Vagina (tissue), 2 donors: Measurements from ENCODE around the gene DEFB114.

Experiments
- POLR2A ChIP-seq, 2 donors: fragments of 450-650 bp; IDR thresholded peaks; one replicate each; pipeline ENCODE4 v1.6.1; 2017; ENCODE audit warnings: antibody characterized with exemption in 2 of 2, mild to moderate bottlenecking in 2 of 2, moderate library complexity in 2 of 2
- TF ChIP-seq, protein P1 (sequence below), 3 experiments: fragments of 450-650 bp in 2 of 3; fragments of 200-600 bp in 1 of 3; sonication (generic) in 1 of 3; IDR thresholded peaks; one replicate each; pipeline ENCODE4 v1.5.1; 2017 to 2019; ENCODE audit warnings: antibody characterized with exemption in 3 of 3, mild to moderate bottlenecking in 2 of 3, moderate library complexity in 2 of 3

DNA sequence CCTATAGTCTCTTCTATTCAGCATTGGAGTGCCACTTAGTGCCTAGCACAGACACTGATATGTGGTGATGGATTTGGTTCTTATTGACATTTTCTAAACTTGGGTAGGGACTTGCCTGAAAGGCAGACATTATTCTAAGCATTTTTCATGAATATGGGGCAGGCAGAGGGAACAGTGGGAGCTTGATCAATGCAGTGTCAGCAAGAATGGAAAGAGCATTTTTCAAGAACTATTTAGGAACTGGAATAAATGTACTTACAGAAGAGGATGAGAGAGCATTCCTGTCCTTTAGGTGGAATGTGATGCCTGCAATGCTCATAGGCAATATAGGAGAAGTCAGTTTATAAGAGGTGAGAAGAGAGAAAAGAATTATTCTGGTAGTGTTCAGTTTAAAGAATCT, 26.2 kb downstream of the DEFB114 start:
- TF ChIP-seq, protein P1, sequence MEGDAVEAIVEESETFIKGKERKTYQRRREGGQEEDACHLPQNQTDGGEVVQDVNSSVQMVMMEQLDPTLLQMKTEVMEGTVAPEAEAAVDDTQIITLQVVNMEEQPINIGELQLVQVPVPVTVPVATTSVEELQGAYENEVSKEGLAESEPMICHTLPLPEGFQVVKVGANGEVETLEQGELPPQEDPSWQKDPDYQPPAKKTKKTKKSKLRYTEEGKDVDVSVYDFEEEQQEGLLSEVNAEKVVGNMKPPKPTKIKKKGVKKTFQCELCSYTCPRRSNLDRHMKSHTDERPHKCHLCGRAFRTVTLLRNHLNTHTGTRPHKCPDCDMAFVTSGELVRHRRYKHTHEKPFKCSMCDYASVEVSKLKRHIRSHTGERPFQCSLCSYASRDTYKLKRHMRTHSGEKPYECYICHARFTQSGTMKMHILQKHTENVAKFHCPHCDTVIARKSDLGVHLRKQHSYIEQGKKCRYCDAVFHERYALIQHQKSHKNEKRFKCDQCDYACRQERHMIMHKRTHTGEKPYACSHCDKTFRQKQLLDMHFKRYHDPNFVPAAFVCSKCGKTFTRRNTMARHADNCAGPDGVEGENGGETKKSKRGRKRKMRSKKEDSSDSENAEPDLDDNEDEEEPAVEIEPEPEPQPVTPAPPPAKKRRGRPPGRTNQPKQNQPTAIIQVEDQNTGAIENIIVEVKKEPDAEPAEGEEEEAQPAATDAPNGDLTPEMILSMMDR (IDR thresholded peaks at IDR 0.05) = no peak
- no peak for TF ChIP-seq POLR2A (IDR thresholded peaks at IDR 0.05)
